ENCODE measurements around the gene RASSF7. TPM values are rescaled to one million over a fixed set of nuclear protein-coding genes. Genes with fewer than 3 reads are reported as not detected.

The RASSF7 gene
- total RNA-seq, 2 experiments from 2014 or later, result 14.1 to 15.7 TPM

- peaks cover 33% of the 10 kb centered on the region for H3K36me3 ChIP-seq (ENCODE audit: insufficient read depth, low read length)
- Mint-ChIP-seq H3K36me3 (ENCODE audit: low read depth) (peaks cover 37% of the 10 kb centered on the region), H3K9me3 (no peaks in the 10 kb centered on the region), H3K4me3 (peak overlapping the region; percentile 85), H3K4me1 (ENCODE audit: low read depth) (peaks cover 37% of the 10 kb centered on the region), H3K27me3 (peaks cover under 1% of the 10 kb centered on the region), H3K27ac (no peak overlapping the region)
- no peak overlapping the region for H3K4me3 ChIP-seq (ENCODE audit: low read length)
- H3K27ac ChIP-seq (ENCODE audit: low read depth in 1 of 2, low read length in 2 of 2), result no peak overlapping the region
- intact Hi-C loops (cut with DNase I, micrococcal nuclease), result loop anchor here in 1 of 2 experiments (5.0 kb wide), 1 partner anchor 173 kb away; no protein-coding TSS in a partner anchor
- no peak for TF ChIP-seq CTCF (IDR thresholded peaks at IDR 0.05)
- ATAC-seq (ENCODE audit: poor library complexity) (no peak), DNase-seq (peak in 1 of 14 experiments; percentile 17)
- CTCF ChIA-PET, result no interaction called here
- H3K27me3 ChIP-seq (ENCODE audit: control insufficient read depth in 1 of 2, insufficient read depth in 2 of 2, low read length in 2 of 2), result no peaks in the 10 kb centered on the region
- peaks cover 53% of the 10 kb centered on the region for H3K4me1 ChIP-seq (ENCODE audit: insufficient read depth, low read length)
- H3K9me3 ChIP-seq (ENCODE audit: control insufficient read depth in 1 of 2, insufficient read depth in 1 of 2, low read length in 2 of 2), result no peaks in the 10 kb centered on the region
- POLR2A ChIA-PET, result no interaction called here
These were observed 19.2 kb downstream of the RASSF7 start for GRCh38 chr11:579830-580601.

- Histone ChIP-seq H3K27me3 (ENCODE audit: control insufficient read depth in 1 of 2, insufficient read depth in 2 of 2, low read length in 2 of 2) (no peaks in the 10 kb centered on the region), H3K27ac (ENCODE audit: low read depth in 1 of 2, low read length in 2 of 2) (no peak overlapping the region), H3K36me3 (ENCODE audit: insufficient read depth, low read length) (peaks cover 33% of the 10 kb centered on the region), H3K9me3 (ENCODE audit: control insufficient read depth in 1 of 2, insufficient read depth in 1 of 2, low read length in 2 of 2) (no peaks in the 10 kb centered on the region), H3K4me1 (ENCODE audit: insufficient read depth, low read length) (peaks cover 47% of the 10 kb centered on the region), H3K4me3 (ENCODE audit: low read length) (no peak overlapping the region)
- ATAC-seq (ENCODE audit: poor library complexity) (no peak), DNase-seq (no peak)
- Mint-ChIP-seq H3K9me3 (no peaks in the 10 kb centered on the region), H3K36me3 (ENCODE audit: low read depth) (peaks cover 37% of the 10 kb centered on the region), H3K27ac (peak overlapping the region; percentile 43), H3K4me1 (ENCODE audit: low read depth) (peaks cover 39% of the 10 kb centered on the region), H3K4me3 (peak overlapping the region; percentile 75), H3K27me3 (no peaks in the 10 kb centered on the region)
- ChIA-PET POLR2A (no interaction called here), CTCF (no interaction called here)
- no peak for TF ChIP-seq CTCF (IDR thresholded peaks at IDR 0.05)
- intact Hi-C loops (cut with DNase I, micrococcal nuclease), result no loop called here
These were observed 20.6 kb downstream of the RASSF7 start for GRCh38 chr11:581342-581741.

- H3K27ac ChIP-seq (ENCODE audit: low read depth in 1 of 2, low read length in 2 of 2), result no peak overlapping the region
- Mint-ChIP-seq H3K36me3 (ENCODE audit: low read depth) (peaks cover 41% of the 10 kb centered on the region), H3K9me3 (no peaks in the 10 kb centered on the region), H3K27ac (no peak overlapping the region), H3K4me1 (ENCODE audit: low read depth) (peaks cover 41% of the 10 kb centered on the region), H3K4me3 (peak overlapping the region; percentile 4), H3K27me3 (no peaks in the 10 kb centered on the region)
- peaks cover 49% of the 10 kb centered on the region for H3K4me1 ChIP-seq (ENCODE audit: insufficient read depth, low read length)
- H3K27me3 ChIP-seq (ENCODE audit: control insufficient read depth in 1 of 2, insufficient read depth in 2 of 2, low read length in 2 of 2), result no peaks in the 10 kb centered on the region
- peaks cover 37% of the 10 kb centered on the region for H3K36me3 ChIP-seq (ENCODE audit: insufficient read depth, low read length)
- no peak for ATAC-seq (ENCODE audit: poor library complexity)
- H3K4me3 ChIP-seq (ENCODE audit: low read length), result no peak overlapping the region
- DNase-seq, result no peak
- H3K9me3 ChIP-seq (ENCODE audit: control insufficient read depth in 1 of 2, insufficient read depth in 1 of 2, low read length in 2 of 2), result no peaks in the 10 kb centered on the region
- CTCF ChIA-PET, result no interaction called here
- POLR2A ChIA-PET, result interaction anchor here (0.5 kb wide), 1 partner anchor 10 kb away, joined by 3 read pairs; no protein-coding TSS in a partner anchor
- intact Hi-C loops (cut with DNase I, micrococcal nuclease), result no loop called here
- TF ChIP-seq CTCF (IDR thresholded peaks at IDR 0.05), result no peak
These were observed 21.0 kb downstream of the RASSF7 start for GRCh38 chr11:581752-582151.

All from CD4-positive, alpha-beta T cell (primary cell).